ENCODE measurements around the gene MISP3.

The MISP3 gene

DNA sequence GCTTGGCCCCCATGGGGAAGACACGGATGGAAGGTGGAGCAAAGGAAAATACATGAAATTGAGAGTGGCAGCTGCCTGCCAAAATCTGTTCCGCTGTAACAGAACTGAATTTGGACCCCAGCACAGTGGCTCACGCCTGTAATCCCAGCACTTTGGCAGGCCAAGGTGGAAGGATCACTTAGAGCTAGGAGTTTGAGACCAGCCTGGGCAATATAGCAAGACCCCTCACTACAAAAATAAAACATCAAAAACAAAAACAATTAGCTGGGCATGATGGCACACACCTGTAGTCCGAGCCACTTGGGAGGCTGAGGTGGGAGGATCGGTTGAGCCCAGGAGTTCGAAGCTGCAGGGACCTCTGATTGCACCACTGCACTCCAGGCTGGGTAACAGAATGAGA, 20.1 kb upstream of the MISP3 start:
- ATAC-seq = no peak
- TF ChIP-seq, protein P1, sequence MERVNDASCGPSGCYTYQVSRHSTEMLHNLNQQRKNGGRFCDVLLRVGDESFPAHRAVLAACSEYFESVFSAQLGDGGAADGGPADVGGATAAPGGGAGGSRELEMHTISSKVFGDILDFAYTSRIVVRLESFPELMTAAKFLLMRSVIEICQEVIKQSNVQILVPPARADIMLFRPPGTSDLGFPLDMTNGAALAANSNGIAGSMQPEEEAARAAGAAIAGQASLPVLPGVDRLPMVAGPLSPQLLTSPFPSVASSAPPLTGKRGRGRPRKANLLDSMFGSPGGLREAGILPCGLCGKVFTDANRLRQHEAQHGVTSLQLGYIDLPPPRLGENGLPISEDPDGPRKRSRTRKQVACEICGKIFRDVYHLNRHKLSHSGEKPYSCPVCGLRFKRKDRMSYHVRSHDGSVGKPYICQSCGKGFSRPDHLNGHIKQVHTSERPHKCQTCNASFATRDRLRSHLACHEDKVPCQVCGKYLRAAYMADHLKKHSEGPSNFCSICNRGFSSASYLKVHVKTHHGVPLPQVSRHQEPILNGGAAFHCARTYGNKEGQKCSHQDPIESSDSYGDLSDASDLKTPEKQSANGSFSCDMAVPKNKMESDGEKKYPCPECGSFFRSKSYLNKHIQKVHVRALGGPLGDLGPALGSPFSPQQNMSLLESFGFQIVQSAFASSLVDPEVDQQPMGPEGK (CRISPR knock-in tag; IDR thresholded peaks at IDR 0.05; ENCODE audit: borderline replicate concordance) = no peak
- TF ChIP-seq ARNTL (CRISPR knock-in tag; IDR thresholded peaks at IDR 0.05; ENCODE audit: borderline replicate concordance, low read depth) = no peak
- TF ChIP-seq ZNF8 (CRISPR knock-in tag; IDR thresholded peaks at IDR 0.05) = no peak
- TF ChIP-seq TCF4 (CRISPR knock-in tag; IDR thresholded peaks at IDR 0.05; ENCODE audit: borderline replicate concordance) = no peak
- TF ChIP-seq, protein P2, sequence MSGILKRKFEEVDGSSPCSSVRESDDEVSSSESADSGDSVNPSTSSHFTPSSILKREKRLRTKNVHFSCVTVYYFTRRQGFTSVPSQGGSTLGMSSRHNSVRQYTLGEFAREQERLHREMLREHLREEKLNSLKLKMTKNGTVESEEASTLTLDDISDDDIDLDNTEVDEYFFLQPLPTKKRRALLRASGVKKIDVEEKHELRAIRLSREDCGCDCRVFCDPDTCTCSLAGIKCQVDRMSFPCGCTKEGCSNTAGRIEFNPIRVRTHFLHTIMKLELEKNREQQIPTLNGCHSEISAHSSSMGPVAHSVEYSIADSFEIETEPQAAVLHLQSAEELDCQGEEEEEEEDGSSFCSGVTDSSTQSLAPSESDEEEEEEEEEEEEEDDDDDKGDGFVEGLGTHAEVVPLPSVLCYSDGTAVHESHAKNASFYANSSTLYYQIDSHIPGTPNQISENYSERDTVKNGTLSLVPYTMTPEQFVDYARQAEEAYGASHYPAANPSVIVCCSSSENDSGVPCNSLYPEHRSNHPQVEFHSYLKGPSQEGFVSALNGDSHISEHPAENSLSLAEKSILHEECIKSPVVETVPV (CRISPR knock-in tag; IDR thresholded peaks at IDR 0.05) = no peak

DNA sequence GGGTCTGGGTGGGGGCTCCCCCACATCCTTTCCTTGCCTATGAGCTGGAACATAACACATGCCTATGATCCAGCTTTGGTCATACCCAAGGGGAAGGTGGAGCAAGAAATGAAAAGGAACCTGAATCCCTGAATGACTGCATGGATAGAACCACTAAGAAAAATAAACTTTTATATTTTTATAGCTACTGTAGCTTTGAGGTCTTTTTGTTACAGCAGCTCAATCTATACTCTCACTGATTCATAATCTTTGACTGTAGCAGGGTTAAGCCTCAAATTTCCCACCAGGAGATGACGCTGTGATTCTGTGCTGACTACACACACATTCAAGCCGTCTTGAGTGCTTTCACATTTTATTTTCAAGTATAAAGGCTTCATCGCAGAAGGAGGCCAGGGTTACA, 19.6 kb upstream of the MISP3 start:
- no peak for ATAC-seq
- TF ChIP-seq CSDC2 (CRISPR knock-in tag; IDR thresholded peaks at IDR 0.05) (no peak), BACH2 (CRISPR knock-in tag; IDR thresholded peaks at IDR 0.05; ENCODE audit: borderline replicate concordance) (no peak), SNAI2 (CRISPR knock-in tag; IDR thresholded peaks at IDR 0.05) (no peak), ZNF70 (CRISPR knock-in tag; IDR thresholded peaks at IDR 0.05) (no peak), TOX (CRISPR knock-in tag; IDR thresholded peaks at IDR 0.05; ENCODE audit: borderline replicate concordance) (no peak)
- TF ChIP-seq, protein P2 (CRISPR knock-in tag; IDR thresholded peaks at IDR 0.05) = no peak

DNA sequence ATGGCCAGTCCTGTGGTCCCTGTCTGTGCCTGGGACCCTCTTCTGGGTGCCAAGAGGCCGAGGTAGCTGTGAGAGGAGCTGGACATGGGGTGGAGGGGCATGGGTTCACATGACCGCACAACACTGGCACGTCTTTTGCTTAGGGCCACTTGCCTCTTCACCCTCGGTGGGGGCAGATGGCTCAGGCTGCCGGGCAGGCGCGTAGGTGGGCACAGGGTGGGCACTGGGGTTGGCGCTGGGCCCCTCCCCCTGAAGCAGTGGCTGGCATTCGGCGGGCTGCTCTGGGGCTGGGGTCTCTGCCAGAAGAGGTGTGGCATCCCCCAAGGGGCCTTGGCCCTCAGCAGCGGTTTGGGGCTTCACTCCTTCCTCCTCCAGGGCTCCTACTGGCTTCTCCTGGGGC, 19.1 kb upstream of the MISP3 start:
- TF ChIP-seq TCF4 (CRISPR knock-in tag; IDR thresholded peaks at IDR 0.05; ENCODE audit: borderline replicate concordance) = no peak
- TF ChIP-seq, protein P2 (CRISPR knock-in tag; IDR thresholded peaks at IDR 0.05) = no peak
- no peak for TF ChIP-seq CSDC2 (CRISPR knock-in tag; IDR thresholded peaks at IDR 0.05)
- ATAC-seq = no peak

DNA sequence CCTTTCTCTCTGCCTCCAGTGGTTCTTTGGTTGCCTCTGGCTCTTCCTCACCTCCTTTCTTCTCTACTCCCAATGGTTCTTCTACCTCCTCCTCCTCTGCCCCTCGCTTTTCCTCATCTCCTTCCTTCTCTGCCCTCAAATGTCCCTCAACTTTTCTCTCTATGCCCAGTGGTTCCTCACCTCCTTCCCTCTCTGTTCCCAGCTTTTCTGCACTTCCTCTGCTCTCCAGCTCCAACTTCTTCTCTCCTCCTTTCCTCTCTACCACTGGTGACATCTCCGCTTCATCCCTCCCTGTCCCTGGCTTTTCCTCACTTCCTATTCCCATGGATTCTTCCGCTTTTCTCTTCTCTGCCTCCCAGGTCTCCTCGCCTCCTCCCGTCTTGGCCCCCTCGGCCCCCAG, 18.5 kb upstream of the MISP3 start:
- no peak for ATAC-seq
- TF ChIP-seq RARB (CRISPR knock-in tag; IDR thresholded peaks at IDR 0.05) (no peak), TOX (CRISPR knock-in tag; IDR thresholded peaks at IDR 0.05; ENCODE audit: borderline replicate concordance) (no peak), SNAI2 (CRISPR knock-in tag; IDR thresholded peaks at IDR 0.05) (no peak), TCF4 (CRISPR knock-in tag; IDR thresholded peaks at IDR 0.05; ENCODE audit: borderline replicate concordance) (no peak), ZFP3 (CRISPR knock-in tag; IDR thresholded peaks at IDR 0.05) (no peak), ZFP30 (CRISPR knock-in tag; IDR thresholded peaks at IDR 0.05) (no peak), OSR1 (CRISPR knock-in tag; IDR thresholded peaks at IDR 0.05) (no peak), ARNTL (CRISPR knock-in tag; IDR thresholded peaks at IDR 0.05; ENCODE audit: borderline replicate concordance, low read depth) (no peak), ESRRG (CRISPR knock-in tag; IDR thresholded peaks at IDR 0.05) (no peak), ZNF70 (CRISPR knock-in tag; IDR thresholded peaks at IDR 0.05) (no peak), ZNF8 (CRISPR knock-in tag; IDR thresholded peaks at IDR 0.05) (no peak), CSDC2 (CRISPR knock-in tag; IDR thresholded peaks at IDR 0.05) (no peak), ZC3H10 (CRISPR knock-in tag; IDR thresholded peaks at IDR 0.05) (no peak), BACH2 (CRISPR knock-in tag; IDR thresholded peaks at IDR 0.05; ENCODE audit: borderline replicate concordance) (no peak)
- TF ChIP-seq, protein P3, sequence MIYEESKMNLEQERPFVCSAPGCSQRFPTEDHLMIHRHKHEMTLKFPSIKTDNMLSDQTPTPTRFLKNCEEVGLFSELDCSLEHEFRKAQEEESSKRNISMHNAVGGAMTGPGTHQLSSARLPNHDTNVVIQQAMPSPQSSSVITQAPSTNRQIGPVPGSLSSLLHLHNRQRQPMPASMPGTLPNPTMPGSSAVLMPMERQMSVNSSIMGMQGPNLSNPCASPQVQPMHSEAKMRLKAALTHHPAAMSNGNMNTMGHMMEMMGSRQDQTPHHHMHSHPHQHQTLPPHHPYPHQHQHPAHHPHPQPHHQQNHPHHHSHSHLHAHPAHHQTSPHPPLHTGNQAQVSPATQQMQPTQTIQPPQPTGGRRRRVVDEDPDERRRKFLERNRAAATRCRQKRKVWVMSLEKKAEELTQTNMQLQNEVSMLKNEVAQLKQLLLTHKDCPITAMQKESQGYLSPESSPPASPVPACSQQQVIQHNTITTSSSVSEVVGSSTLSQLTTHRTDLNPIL (CRISPR knock-in tag; IDR thresholded peaks at IDR 0.05; ENCODE audit: low read depth) = no peak
- TF ChIP-seq, protein P2 (CRISPR knock-in tag; IDR thresholded peaks at IDR 0.05) = no peak
- TF ChIP-seq, protein P4, sequence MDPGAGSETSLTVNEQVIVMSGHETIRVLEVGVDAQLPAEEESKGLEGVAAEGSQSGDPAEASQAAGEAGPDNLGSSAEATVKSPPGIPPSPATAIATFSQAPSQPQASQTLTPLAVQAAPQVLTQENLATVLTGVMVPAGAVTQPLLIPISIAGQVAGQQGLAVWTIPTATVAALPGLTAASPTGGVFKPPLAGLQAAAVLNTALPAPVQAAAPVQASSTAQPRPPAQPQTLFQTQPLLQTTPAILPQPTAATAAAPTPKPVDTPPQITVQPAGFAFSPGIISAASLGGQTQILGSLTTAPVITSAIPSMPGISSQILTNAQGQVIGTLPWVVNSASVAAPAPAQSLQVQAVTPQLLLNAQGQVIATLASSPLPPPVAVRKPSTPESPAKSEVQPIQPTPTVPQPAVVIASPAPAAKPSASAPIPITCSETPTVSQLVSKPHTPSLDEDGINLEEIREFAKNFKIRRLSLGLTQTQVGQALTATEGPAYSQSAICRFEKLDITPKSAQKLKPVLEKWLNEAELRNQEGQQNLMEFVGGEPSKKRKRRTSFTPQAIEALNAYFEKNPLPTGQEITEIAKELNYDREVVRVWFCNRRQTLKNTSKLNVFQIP (CRISPR knock-in tag; IDR thresholded peaks at IDR 0.05; ENCODE audit: borderline replicate concordance, low read depth) = no peak
- TF ChIP-seq, protein P5, sequence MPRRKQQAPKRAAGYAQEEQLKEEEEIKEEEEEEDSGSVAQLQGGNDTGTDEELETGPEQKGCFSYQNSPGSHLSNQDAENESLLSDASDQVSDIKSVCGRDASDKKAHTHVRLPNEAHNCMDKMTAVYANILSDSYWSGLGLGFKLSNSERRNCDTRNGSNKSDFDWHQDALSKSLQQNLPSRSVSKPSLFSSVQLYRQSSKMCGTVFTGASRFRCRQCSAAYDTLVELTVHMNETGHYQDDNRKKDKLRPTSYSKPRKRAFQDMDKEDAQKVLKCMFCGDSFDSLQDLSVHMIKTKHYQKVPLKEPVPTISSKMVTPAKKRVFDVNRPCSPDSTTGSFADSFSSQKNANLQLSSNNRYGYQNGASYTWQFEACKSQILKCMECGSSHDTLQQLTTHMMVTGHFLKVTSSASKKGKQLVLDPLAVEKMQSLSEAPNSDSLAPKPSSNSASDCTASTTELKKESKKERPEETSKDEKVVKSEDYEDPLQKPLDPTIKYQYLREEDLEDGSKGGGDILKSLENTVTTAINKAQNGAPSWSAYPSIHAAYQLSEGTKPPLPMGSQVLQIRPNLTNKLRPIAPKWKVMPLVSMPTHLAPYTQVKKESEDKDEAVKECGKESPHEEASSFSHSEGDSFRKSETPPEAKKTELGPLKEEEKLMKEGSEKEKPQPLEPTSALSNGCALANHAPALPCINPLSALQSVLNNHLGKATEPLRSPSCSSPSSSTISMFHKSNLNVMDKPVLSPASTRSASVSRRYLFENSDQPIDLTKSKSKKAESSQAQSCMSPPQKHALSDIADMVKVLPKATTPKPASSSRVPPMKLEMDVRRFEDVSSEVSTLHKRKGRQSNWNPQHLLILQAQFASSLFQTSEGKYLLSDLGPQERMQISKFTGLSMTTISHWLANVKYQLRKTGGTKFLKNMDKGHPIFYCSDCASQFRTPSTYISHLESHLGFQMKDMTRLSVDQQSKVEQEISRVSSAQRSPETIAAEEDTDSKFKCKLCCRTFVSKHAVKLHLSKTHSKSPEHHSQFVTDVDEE (CRISPR knock-in tag; IDR thresholded peaks at IDR 0.05) = no peak

Measured in SK-N-SH treated with all-trans-retinoic acid at 6 μM for 48 hours (cell line).